WTC11 (cell line): ENCODE data around the gene FCRLB. TPM values are rescaled to one million over a fixed set of nuclear protein-coding genes. Genes with fewer than 3 reads are reported as not detected.
"Not testable (repeated sequence)": the region's sequence is repeated elsewhere in the genome, so short reads cannot be mapped to it uniquely, and the experiment has no call there.

Experiments used
- ATAC-seq: fragments of 200-7000 bp; cut with Tn5 transposase; 2 replicates; pipeline ENCODE4 v1.10.0; 2021; ENCODE audit warnings: mild to moderate bottlenecking, moderate library complexity
- CTCF ChIA-PET: fragments of 300-600 bp; sonication (Branson Sonifier 250); formaldehyde crosslinking; loops from one replicate; lab custom pipeline; 2021; ENCODE audit warnings: antibody characterized with exemption; lab: Charles Lee
- POLR2A ChIA-PET: fragments of 350-600 bp; sonication (Branson Sonifier 250); formaldehyde crosslinking; loops from one replicate; lab custom pipeline; 2021; ENCODE audit warnings: antibody characterized with exemption; lab: Charles Lee
- DNase-seq: peaks from one replicate; pipeline ENCODE4 v3.0.0; 2021; ENCODE audit warnings: low spot score
- H3K27ac Mint-ChIP-seq: 2 replicates; pipeline ENCODE4 v1.8.0; 2021; ENCODE audit warnings: mixed read lengths
- H3K27me3 Mint-ChIP-seq: 2 replicates; pipeline ENCODE4 v1.8.0; 2021; ENCODE audit warnings: low read depth, mild to moderate bottlenecking, moderate library complexity, mixed read lengths
- H3K36me3 Mint-ChIP-seq: 2 replicates; pipeline ENCODE4 v1.8.0; 2021; ENCODE audit warnings: mixed read lengths
- H3K4me1 Mint-ChIP-seq: 2 replicates; pipeline ENCODE4 v1.8.0; 2022; ENCODE audit warnings: mixed read lengths
- H3K4me3 Mint-ChIP-seq: 2 replicates; pipeline ENCODE4 v1.8.0; 2021; ENCODE audit warnings: mild to moderate bottlenecking, moderate library complexity, mixed read lengths
- H3K9me3 Mint-ChIP-seq: 2 replicates; pipeline ENCODE4 v1.8.0; 2021; ENCODE audit warnings: mixed read lengths
- ELF4 ChIP-seq: sonication (generic); formaldehyde crosslinking; IDR thresholded peaks from 2 replicates; pipeline ENCODE4 v1.8.1; 2022; ENCODE audit warnings: low read depth, mild to moderate bottlenecking, moderate library complexity, missing genetic modification reagents
- FOXJ3 ChIP-seq: sonication (generic); formaldehyde crosslinking; IDR thresholded peaks from 2 replicates; pipeline ENCODE4 v1.9.0; 2021; ENCODE audit warnings: missing genetic modification reagents, mild to moderate bottlenecking, borderline replicate concordance
- FOXP1 ChIP-seq: sonication (generic); formaldehyde crosslinking; IDR thresholded peaks from 2 replicates; pipeline ENCODE4 v1.8.0; 2022; ENCODE audit warnings: missing genetic modification reagents, mild to moderate bottlenecking, moderate library complexity, borderline replicate concordance
- GRHL2 ChIP-seq: fragments of 250-450 bp; sonication (Bioruptor Pico); IDR thresholded peaks from 2 replicates; pipeline ENCODE4 v1.8.0; 2022; ENCODE audit warnings: mild to moderate bottlenecking, moderate library complexity; ENCODE audit not compliant: insufficient replicate concordance, severe bottlenecking
- SMAD3 ChIP-seq: sonication (generic); formaldehyde crosslinking; IDR thresholded peaks from 2 replicates; pipeline ENCODE4 v1.8.0; 2022; ENCODE audit warnings: missing genetic modification reagents, mild to moderate bottlenecking, borderline replicate concordance
- ZBTB21 ChIP-seq: sonication (generic); formaldehyde crosslinking; IDR thresholded peaks from 2 replicates; pipeline ENCODE4 v1.8.1; 2023; ENCODE audit warnings: mild to moderate bottlenecking, missing genetic modification reagents, borderline replicate concordance
- ZMAT4 ChIP-seq: fragments of 250-450 bp; sonication (Bioruptor Pico); IDR thresholded peaks from 2 replicates; pipeline ENCODE4 v1.9.0; 2021; ENCODE audit warnings: mild to moderate bottlenecking
- ZNF121 ChIP-seq: sonication (generic); formaldehyde crosslinking; IDR thresholded peaks from 2 replicates; pipeline ENCODE4 v1.8.0; 2023; ENCODE audit warnings: missing genetic modification reagents
- ZNF263 ChIP-seq: sonication (generic); formaldehyde crosslinking; IDR thresholded peaks from 2 replicates; pipeline ENCODE4 v1.8.1; 2022; ENCODE audit warnings: low read depth, mild to moderate bottlenecking, moderate library complexity, missing genetic modification reagents
- ZNF396 ChIP-seq: fragments of 250-450 bp; sonication (Bioruptor Pico); IDR thresholded peaks from 2 replicates; pipeline ENCODE4 v1.8.0; 2021; ENCODE audit warnings: mild to moderate bottlenecking, moderate library complexity, borderline replicate concordance
- ZNF425 ChIP-seq: fragments of 250-450 bp; sonication (Bioruptor Pico); conservative IDR thresholded peaks from 2 replicates; pipeline ENCODE4 v1.9.0; 2021; ENCODE audit warnings: mild to moderate bottlenecking
- ZNF671 ChIP-seq: fragments of 250-450 bp; sonication (Bioruptor Pico); IDR thresholded peaks from 2 replicates; pipeline ENCODE4 v1.8.0; 2021; ENCODE audit warnings: mild to moderate bottlenecking
- total RNA-seq: library from RNA; stranded (reverse); gene quantifications from 3 replicates; pipeline ENCODE4 v1.2.3, GENCODE V29; 2021
- TF ChIP-seq, protein P1 (sequence below): fragments of 250-450 bp; sonication (Bioruptor Pico); IDR thresholded peaks from 2 replicates; pipeline ENCODE4 v1.9.0; 2021; ENCODE audit warnings: mild to moderate bottlenecking
- TF ChIP-seq, protein P2 (sequence below): sonication (generic); formaldehyde crosslinking; IDR thresholded peaks from 2 replicates; pipeline ENCODE4 v1.8.1; 2022; ENCODE audit warnings: mild to moderate bottlenecking, moderate library complexity, missing genetic modification reagents
- TF ChIP-seq, protein P3 (sequence below): sonication (generic); formaldehyde crosslinking; IDR thresholded peaks from 2 replicates; pipeline ENCODE4 v1.8.0; 2023; ENCODE audit warnings: missing genetic modification reagents
- TF ChIP-seq, protein P4 (sequence below): sonication (generic); formaldehyde crosslinking; conservative IDR thresholded peaks from 2 replicates; pipeline ENCODE4 v1.8.1; 2023; ENCODE audit warnings: mild to moderate bottlenecking, low read depth, missing genetic modification reagents, moderate library complexity

FCRLB gene
- total RNA-seq, 1 experiment from 2014 or later, result 0.37 TPM

- no peaks in the 10 kb centered on the region for H3K36me3 Mint-ChIP-seq
- ATAC-seq, result no peak
- no peaks in the 10 kb centered on the region for H3K9me3 Mint-ChIP-seq
- DNase-seq, result no peak
- POLR2A ChIA-PET, result no interaction called here
- no peaks in the 10 kb centered on the region for H3K4me1 Mint-ChIP-seq
- TF ChIP-seq FOXP1 (no peak), ELF4 (CRISPR knock-in tag) (no peak), ZNF263 (no peak), GRHL2 (CRISPR knock-in tag) (no peak), FOXJ3 (CRISPR knock-in tag) (no peak), ZNF396 (no peak), ZNF671 (CRISPR knock-in tag) (no peak)
- TF ChIP-seq, protein P1, sequence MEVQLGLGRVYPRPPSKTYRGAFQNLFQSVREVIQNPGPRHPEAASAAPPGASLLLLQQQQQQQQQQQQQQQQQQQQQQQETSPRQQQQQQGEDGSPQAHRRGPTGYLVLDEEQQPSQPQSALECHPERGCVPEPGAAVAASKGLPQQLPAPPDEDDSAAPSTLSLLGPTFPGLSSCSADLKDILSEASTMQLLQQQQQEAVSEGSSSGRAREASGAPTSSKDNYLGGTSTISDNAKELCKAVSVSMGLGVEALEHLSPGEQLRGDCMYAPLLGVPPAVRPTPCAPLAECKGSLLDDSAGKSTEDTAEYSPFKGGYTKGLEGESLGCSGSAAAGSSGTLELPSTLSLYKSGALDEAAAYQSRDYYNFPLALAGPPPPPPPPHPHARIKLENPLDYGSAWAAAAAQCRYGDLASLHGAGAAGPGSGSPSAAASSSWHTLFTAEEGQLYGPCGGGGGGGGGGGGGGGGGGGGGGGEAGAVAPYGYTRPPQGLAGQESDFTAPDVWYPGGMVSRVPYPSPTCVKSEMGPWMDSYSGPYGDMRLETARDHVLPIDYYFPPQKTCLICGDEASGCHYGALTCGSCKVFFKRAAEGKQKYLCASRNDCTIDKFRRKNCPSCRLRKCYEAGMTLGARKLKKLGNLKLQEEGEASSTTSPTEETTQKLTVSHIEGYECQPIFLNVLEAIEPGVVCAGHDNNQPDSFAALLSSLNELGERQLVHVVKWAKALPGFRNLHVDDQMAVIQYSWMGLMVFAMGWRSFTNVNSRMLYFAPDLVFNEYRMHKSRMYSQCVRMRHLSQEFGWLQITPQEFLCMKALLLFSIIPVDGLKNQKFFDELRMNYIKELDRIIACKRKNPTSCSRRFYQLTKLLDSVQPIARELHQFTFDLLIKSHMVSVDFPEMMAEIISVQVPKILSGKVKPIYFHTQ (CRISPR knock-in tag), result no peak
- CTCF ChIA-PET, result no interaction called here
- no peak overlapping the region for H3K27ac Mint-ChIP-seq
- no peak overlapping the region for H3K4me3 Mint-ChIP-seq
- peaks cover 17% of the 10 kb centered on the region for H3K27me3 Mint-ChIP-seq
These were observed 29.5 kb upstream of the FCRLB start for GRCh38 chr1:161691846-161692245.

DNA sequence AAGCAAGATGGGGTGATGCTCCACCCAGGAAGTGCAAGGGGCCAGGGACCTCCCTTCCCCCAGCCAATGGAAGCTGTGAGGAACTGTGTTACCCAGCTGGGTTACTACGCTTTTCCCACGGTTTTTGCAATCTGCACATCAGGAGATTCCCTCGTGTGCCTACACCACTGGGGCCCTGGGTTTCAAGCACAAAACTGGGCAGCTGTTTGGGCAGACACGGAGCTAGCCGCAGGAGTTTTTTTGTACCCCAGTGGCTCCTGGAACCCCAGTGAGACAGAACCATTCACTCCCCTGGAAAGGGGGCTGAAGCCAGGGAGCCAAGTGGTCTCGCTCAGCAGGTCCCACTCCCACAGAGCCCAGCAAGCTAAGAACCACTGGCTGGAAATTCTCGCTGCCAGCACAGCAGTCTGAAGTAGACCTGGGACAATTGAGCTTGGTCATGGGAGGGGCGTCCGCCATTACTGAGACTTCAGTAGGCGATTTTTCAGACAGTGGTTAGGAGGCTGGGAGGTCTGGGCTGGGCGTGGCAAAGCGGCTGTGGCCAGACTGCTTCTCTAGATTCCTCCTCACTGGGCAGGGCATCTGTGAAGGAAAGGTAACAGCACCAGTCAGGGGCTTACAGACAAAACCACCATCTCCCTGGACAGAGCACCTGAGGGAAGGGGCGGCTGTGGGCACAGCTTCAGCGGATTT lies 28.2 kb upstream of the FCRLB start:
- H3K9me3 Mint-ChIP-seq, POLR2A ChIA-PET, H3K4me1 Mint-ChIP-seq, ATAC-seq, DNase-seq, H3K36me3 Mint-ChIP-seq, H3K27ac Mint-ChIP-seq, H3K4me3 Mint-ChIP-seq: not testable (repeated sequence)
- CTCF ChIA-PET, result interaction anchor here (0.6 kb wide), 1 partner anchor 78 kb away, joined by 3 read pairs; no protein-coding TSS in a partner anchor
- H3K27me3 Mint-ChIP-seq, result peaks cover 23% of the 10 kb centered on the region

GRCh38 chr1:161698302-161698701 lies 23.0 kb upstream of the FCRLB start:
- DNase-seq, H3K27ac Mint-ChIP-seq, CTCF ChIA-PET, POLR2A ChIA-PET, H3K4me1 Mint-ChIP-seq, H3K9me3 Mint-ChIP-seq, H3K4me3 Mint-ChIP-seq, H3K36me3 Mint-ChIP-seq, ATAC-seq: not testable (repeated sequence)
- H3K27me3 Mint-ChIP-seq, result peaks cover 21% of the 10 kb centered on the region

DNA sequence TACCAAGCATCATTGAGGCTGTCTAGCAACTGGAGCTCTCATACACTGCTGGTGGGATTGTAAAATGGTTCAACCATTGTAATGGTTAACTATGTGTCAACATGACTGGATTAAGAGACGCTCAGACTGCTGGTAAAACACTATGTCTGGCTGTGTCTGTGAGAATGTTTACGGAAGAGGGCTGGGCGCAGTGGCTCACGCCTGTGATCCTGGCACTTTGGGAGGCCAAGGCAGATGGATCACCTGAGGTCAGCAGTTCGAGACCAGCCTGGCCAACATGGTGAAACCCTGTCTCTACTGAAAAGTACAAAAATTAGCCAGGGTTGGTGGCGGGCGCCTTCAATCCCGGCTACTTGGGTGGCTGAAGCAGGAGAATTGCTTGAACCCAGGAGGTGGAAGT lies 19.1 kb upstream of the FCRLB start:
- ATAC-seq, result peak; percentile 44; the same call in 1 of the 2 replicates
- H3K36me3 Mint-ChIP-seq, result no peaks in the 10 kb centered on the region
- ChIA-PET CTCF (no interaction called here), POLR2A (no interaction called here)
- DNase-seq, result no peak
- H3K4me1 Mint-ChIP-seq, result peaks cover 9% of the 10 kb centered on the region
- H3K4me3 Mint-ChIP-seq, result no peak overlapping the region
- peak overlapping the region; percentile 53; the same call in 1 of the 2 replicates for H3K27ac Mint-ChIP-seq
- peaks cover 4% of the 10 kb centered on the region; the same call in 1 of the 2 replicates for H3K9me3 Mint-ChIP-seq
- peaks cover 4% of the 10 kb centered on the region; the same call in 1 of the 2 replicates for H3K27me3 Mint-ChIP-seq
- no peak for TF ChIP-seq FOXJ3 (CRISPR knock-in tag)
- no peak for TF ChIP-seq ZBTB21
- no peak for TF ChIP-seq FOXP1
- no peak for TF ChIP-seq ZMAT4 (CRISPR knock-in tag)
- TF ChIP-seq SMAD3, result no peak
- TF ChIP-seq, protein P2, sequence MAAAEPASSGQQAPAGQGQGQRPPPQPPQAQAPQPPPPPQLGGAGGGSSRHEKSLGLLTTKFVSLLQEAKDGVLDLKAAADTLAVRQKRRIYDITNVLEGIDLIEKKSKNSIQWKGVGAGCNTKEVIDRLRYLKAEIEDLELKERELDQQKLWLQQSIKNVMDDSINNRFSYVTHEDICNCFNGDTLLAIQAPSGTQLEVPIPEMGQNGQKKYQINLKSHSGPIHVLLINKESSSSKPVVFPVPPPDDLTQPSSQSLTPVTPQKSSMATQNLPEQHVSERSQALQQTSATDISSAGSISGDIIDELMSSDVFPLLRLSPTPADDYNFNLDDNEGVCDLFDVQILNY (CRISPR knock-in tag), result no peak
- no peak for TF ChIP-seq ZNF425 (CRISPR knock-in tag)
- TF ChIP-seq, protein P3, sequence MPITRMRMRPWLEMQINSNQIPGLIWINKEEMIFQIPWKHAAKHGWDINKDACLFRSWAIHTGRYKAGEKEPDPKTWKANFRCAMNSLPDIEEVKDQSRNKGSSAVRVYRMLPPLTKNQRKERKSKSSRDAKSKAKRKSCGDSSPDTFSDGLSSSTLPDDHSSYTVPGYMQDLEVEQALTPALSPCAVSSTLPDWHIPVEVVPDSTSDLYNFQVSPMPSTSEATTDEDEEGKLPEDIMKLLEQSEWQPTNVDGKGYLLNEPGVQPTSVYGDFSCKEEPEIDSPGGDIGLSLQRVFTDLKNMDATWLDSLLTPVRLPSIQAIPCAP (CRISPR knock-in tag), result no peak
- no peak for TF ChIP-seq ZNF121 (CRISPR knock-in tag)
- TF ChIP-seq ELF4 (CRISPR knock-in tag), result no peak
- TF ChIP-seq, protein P4, sequence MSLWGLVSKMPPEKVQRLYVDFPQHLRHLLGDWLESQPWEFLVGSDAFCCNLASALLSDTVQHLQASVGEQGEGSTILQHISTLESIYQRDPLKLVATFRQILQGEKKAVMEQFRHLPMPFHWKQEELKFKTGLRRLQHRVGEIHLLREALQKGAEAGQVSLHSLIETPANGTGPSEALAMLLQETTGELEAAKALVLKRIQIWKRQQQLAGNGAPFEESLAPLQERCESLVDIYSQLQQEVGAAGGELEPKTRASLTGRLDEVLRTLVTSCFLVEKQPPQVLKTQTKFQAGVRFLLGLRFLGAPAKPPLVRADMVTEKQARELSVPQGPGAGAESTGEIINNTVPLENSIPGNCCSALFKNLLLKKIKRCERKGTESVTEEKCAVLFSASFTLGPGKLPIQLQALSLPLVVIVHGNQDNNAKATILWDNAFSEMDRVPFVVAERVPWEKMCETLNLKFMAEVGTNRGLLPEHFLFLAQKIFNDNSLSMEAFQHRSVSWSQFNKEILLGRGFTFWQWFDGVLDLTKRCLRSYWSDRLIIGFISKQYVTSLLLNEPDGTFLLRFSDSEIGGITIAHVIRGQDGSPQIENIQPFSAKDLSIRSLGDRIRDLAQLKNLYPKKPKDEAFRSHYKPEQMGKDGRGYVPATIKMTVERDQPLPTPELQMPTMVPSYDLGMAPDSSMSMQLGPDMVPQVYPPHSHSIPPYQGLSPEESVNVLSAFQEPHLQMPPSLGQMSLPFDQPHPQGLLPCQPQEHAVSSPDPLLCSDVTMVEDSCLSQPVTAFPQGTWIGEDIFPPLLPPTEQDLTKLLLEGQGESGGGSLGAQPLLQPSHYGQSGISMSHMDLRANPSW (CRISPR knock-in tag), result no peak
